ENCODE measurements around the gene FAM9C. TPM values are rescaled to one million over a fixed set of nuclear protein-coding genes. Genes with fewer than 3 reads are reported as not detected.

FAM9C gene
- total and polyA plus RNA-seq, 9 of the 15 experiments (the other 6 are each of a cell fraction or from before 2014, with no cell fraction given), result not detected

DNA sequence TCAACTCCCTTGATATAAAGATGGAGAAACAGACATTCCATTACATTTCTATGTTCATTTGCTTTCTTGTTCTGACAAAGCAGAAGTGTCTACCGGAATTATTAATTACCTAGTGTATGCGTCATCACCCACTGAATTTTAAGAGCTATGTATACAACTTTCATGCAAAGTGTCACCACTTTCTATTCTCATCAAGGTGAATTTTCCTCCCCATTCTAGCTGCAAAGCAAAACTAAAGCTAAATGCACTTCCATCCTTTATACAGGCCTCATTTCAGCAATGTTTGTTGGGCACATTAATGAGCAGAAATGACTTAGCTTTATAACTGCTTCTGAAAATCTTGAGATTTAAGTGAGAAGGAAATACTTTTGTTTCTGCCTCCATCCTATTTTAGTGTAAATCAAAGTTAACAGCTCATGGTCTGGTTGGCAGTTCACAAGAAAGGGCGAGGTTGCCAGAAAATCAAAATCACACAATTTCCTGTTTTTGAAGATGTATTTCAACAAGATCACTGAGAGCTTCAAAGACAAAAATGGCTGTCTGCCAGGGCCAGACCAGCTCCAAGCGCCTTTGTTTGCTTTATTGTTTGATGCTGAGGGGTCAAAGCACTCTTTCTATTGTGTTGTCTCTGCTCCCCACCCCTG lies 7.2 kb upstream of the FAM9C start:
- Histone ChIP-seq H3K4me1 (replicated peaks in 1 of 2; ENCODE audit: control insufficient read depth in 2 of 2, insufficient read depth in 2 of 2, low read length in 2 of 2) (no peaks in the 10 kb centered on the region; a peak in 1 of 5 replicates), H3K4me3 (no peak overlapping the region), H2AFZ (ENCODE audit: low read depth, low read length) (no peak overlapping the region), H3K9me1 (ENCODE audit: control insufficient read depth, insufficient read depth, low read length) (no peaks in the 10 kb centered on the region), H3K9ac (ENCODE audit: insufficient read depth in 1 of 2, low read depth in 2 of 2, low read length in 2 of 2) (no peak overlapping the region), H3K36me3 (ENCODE audit: control insufficient read depth, insufficient read depth, low read length) (no peaks in the 10 kb centered on the region), H3K4me2 (ENCODE audit: insufficient read depth, low read length) (no peak overlapping the region), H3K79me2 (ENCODE audit: control insufficient read depth, insufficient read depth, low read length) (no peaks in the 10 kb centered on the region), H4K20me1 (replicated peaks; ENCODE audit: control insufficient read depth, insufficient read depth, low read length) (no peaks in the 10 kb centered on the region), H3K27me3 (ENCODE audit: control insufficient read depth in 2 of 2, insufficient read depth in 2 of 2, low read length in 2 of 2) (no peaks in the 10 kb centered on the region), H3K9me3 (replicated peaks; ENCODE audit: control insufficient read depth, insufficient read depth, low read depth, low read length) (no peaks in the 10 kb centered on the region), H3K27ac (ENCODE audit: extremely low read depth, low read depth, low read length) (no peak overlapping the region)
- ChIA-PET POLR2A (interaction anchor here (0.5 kb wide), 1 partner anchor 1085 kb away, joined by 4 read pairs; no protein-coding TSS in a partner anchor), CTCF (ENCODE audit: low intra/inter-chr PET ratio) (no interaction called here)
- ATAC-seq, result no peak
- no peak for FAIRE-seq
- DNase-seq (ENCODE audit: extremely low read depth in 1 of 4, low spot score in 3 of 4), result no peak
- WGBS (ENCODE audit: insufficient coverage, low coverage, missing lambda C conversion rate), result 62% methylated on average over 4 of the region's 4 CpGs
- no TSS peak for BruUV-seq (replicated peaks)
- no peak for TF ChIP-seq MEIS2 (IDR thresholded peaks at IDR 0.05; ENCODE audit: partially characterized antibody)
- no peak for TF ChIP-seq BACH1 (tag; IDR thresholded peaks at IDR 0.05)
- intact Hi-C loops (cut with micrococcal nuclease) (no loop called here), in situ Hi-C loops (cut with MboI) (no loop called here)

DNA sequence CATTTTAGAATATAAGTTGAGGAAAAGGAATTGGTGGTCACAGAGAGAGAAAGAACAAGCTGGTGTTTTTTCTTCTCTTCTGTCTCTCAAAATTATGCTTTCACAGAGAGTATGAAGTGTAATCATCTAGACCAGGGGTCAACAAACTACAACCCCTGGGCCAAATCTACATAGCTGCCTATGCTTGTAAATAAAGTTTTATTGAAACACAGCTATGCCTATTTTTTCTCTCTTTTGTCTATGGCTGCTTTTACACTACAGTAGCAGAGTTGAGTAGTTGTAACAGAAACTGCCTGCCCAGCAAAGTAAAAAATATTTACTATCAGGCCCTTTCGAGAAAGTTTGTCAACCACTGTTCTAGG lies 6.7 kb upstream of the FAM9C start:
- Histone ChIP-seq H3K27ac (ENCODE audit: extremely low read depth, low read depth, low read length) (no peak overlapping the region), H2AFZ (ENCODE audit: low read depth, low read length) (no peak overlapping the region), H3K9me1 (ENCODE audit: control insufficient read depth, insufficient read depth, low read length) (no peaks in the 10 kb centered on the region), H4K20me1 (replicated peaks; ENCODE audit: control insufficient read depth, insufficient read depth, low read length) (no peaks in the 10 kb centered on the region), H3K27me3 (ENCODE audit: control insufficient read depth in 2 of 2, insufficient read depth in 2 of 2, low read length in 2 of 2) (no peaks in the 10 kb centered on the region), H3K4me1 (replicated peaks in 1 of 2; ENCODE audit: control insufficient read depth in 2 of 2, insufficient read depth in 2 of 2, low read length in 2 of 2) (no peaks in the 10 kb centered on the region; a peak in 1 of 5 replicates), H3K4me2 (ENCODE audit: insufficient read depth, low read length) (no peak overlapping the region), H3K36me3 (ENCODE audit: control insufficient read depth, insufficient read depth, low read length) (no peaks in the 10 kb centered on the region), H3K9ac (ENCODE audit: insufficient read depth in 1 of 2, low read depth in 2 of 2, low read length in 2 of 2) (no peak overlapping the region), H3K4me3 (no peak overlapping the region), H3K79me2 (ENCODE audit: control insufficient read depth, insufficient read depth, low read length) (no peaks in the 10 kb centered on the region), H3K9me3 (replicated peaks; ENCODE audit: control insufficient read depth, insufficient read depth, low read depth, low read length) (no peaks in the 10 kb centered on the region)
- FAIRE-seq, result no peak
- intact Hi-C loops (cut with micrococcal nuclease), result no loop called here
- in situ Hi-C loops (cut with MboI), result no loop called here
- WGBS (ENCODE audit: insufficient coverage, low coverage, missing lambda C conversion rate), result 83% methylated on average over 1 of the region's 1 CpG
- ATAC-seq, result no peak
- BruUV-seq (replicated peaks), result no TSS peak
- CTCF ChIA-PET (ENCODE audit: low intra/inter-chr PET ratio), result no interaction called here
- no peak for DNase-seq (ENCODE audit: extremely low read depth in 1 of 4, low spot score in 3 of 4)
- POLR2A ChIA-PET, result no interaction called here
- TF ChIP-seq, protein P1, sequence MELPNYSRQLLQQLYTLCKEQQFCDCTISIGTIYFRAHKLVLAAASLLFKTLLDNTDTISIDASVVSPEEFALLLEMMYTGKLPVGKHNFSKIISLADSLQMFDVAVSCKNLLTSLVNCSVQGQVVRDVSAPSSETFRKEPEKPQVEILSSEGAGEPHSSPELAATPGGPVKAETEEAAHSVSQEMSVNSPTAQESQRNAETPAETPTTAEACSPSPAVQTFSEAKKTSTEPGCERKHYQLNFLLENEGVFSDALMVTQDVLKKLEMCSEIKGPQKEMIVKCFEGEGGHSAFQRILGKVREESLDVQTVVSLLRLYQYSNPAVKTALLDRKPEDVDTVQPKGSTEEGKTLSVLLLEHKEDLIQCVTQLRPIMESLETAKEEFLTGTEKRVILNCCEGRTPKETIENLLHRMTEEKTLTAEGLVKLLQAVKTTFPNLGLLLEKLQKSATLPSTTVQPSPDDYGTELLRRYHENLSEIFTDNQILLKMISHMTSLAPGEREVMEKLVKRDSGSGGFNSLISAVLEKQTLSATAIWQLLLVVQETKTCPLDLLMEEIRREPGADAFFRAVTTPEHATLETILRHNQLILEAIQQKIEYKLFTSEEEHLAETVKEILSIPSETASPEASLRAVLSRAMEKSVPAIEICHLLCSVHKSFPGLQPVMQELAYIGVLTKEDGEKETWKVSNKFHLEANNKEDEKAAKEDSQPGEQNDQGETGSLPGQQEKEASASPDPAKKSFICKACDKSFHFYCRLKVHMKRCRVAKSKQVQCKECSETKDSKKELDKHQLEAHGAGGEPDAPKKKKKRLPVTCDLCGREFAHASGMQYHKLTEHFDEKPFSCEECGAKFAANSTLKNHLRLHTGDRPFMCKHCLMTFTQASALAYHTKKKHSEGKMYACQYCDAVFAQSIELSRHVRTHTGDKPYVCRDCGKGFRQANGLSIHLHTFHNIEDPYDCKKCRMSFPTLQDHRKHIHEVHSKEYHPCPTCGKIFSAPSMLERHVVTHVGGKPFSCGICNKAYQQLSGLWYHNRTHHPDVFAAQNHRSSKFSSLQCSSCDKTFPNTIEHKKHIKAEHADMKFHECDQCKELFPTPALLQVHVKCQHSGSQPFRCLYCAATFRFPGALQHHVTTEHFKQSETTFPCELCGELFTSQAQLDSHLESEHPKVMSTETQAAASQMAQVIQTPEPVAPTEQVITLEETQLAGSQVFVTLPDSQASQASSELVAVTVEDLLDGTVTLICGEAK (IDR thresholded peaks at IDR 0.05), result peak; percentile 90
- TF ChIP-seq, protein P1 (CRISPR knock-in tag; IDR thresholded peaks at IDR 0.05), result no peak
- no peak for TF ChIP-seq TEAD2 (tag; IDR thresholded peaks at IDR 0.05)
